Measurements from ENCODE around the gene ATP5PB.

Gene ATP5PB

GRCh38 chr1:111476214-111476613 is 26.9 kb downstream of the ATP5PB start:
- no peak for DNase-seq

- no peak for DNase-seq
Measured at GRCh38 chr1:111476761-111477309, 27.6 kb downstream of the ATP5PB start.

GRCh38 chr1:111480674-111481073 is 31.4 kb downstream of the ATP5PB start:
- no peak for DNase-seq

GRCh38 chr1:111481387-111482221 is 32.3 kb downstream of the ATP5PB start:
- DNase-seq, result peak; percentile 63

- DNase-seq, result no peak
Measured at GRCh38 chr1:111483166-111483565, 33.9 kb downstream of the ATP5PB start.

- DNase-seq, result no peak
Measured at GRCh38 chr1:111483876-111484275, 34.6 kb downstream of the ATP5PB start.

- DNase-seq, result no peak
Measured at GRCh38 chr1:111484391-111485026, 35.2 kb downstream of the ATP5PB start.

- DNase-seq, result no peak
Measured at GRCh38 chr1:111486431-111486830, 37.2 kb downstream of the ATP5PB start.

GRCh38 chr1:111487133-111487532 is 37.9 kb downstream of the ATP5PB start:
- DNase-seq, result no peak

- DNase-seq, result no peak
Measured at GRCh38 chr1:111488669-111489068, 39.4 kb downstream of the ATP5PB start.

GRCh38 chr1:111489604-111490003 is 40.3 kb downstream of the ATP5PB start:
- DNase-seq, result no peak

GRCh38 chr1:111490220-111490619 is 41.0 kb downstream of the ATP5PB start:
- no peak for DNase-seq

GRCh38 chr1:111491070-111491469 is 41.8 kb downstream of the ATP5PB start:
- no peak for DNase-seq

GRCh38 chr1:111496398-111496797 is 47.1 kb downstream of the ATP5PB start:
- no peak for DNase-seq

- no peak for DNase-seq
Measured at GRCh38 chr1:111497592-111497991, 48.3 kb downstream of the ATP5PB start.

GRCh38 chr1:111499026-111499785 is 49.9 kb downstream of the ATP5PB start:
- no peak for DNase-seq

- no peak for DNase-seq
Measured at GRCh38 chr1:111501645-111502044, 52.4 kb downstream of the ATP5PB start.

- no peak for DNase-seq
Measured at GRCh38 chr1:111503585-111504060, 54.4 kb downstream of the ATP5PB start, which contains the start of the genes ADORA3 and TMIGD3. ADORA3 (minus strand) TSS chr1:111503633; CDS start chr1:111503354, 279 bp downstream. TMIGD3 (minus strand) TSS chr1:111503633; CDS start chr1:111503354, 279 bp downstream.

- no peak for DNase-seq
Measured at GRCh38 chr1:111504097-111504496, 54.8 kb downstream of the ATP5PB start.

GRCh38 chr1:111505641-111506119 is 56.4 kb downstream of the ATP5PB start:
- DNase-seq, result no peak

GRCh38 chr1:111506561-111506960 is 57.3 kb downstream of the ATP5PB start:
- no peak for DNase-seq

- peak; percentile 71 for DNase-seq
Measured at GRCh38 chr1:111507411-111508201, 58.3 kb downstream of the ATP5PB start.
